GM12878 (cell line): Measurements from ENCODE around the gene CCDC136. TPM values are rescaled to one million over a fixed set of nuclear protein-coding genes. Genes with fewer than 3 reads are reported as not detected.

Source experiments
- ATAC-seq: fragments of 200-7000 bp; cut with Tn5 transposase; 3 replicates; pipeline ENCODE4 v1.9.1; 2020; ENCODE audit warnings: mild to moderate bottlenecking, moderate library complexity
- BruUV-seq: library from RNA; stranded (reverse); fragments of 400-500 nt; replicated peaks from 2 replicates; lab custom pipeline; 2021; lab: Mats Ljungman, UMichigan
- CTCF ChIA-PET: fragments of 300-600 bp; sonication (Branson Sonifier 250); formaldehyde crosslinking; extraction: SDS; loops from one replicate; lab custom pipeline; 2021; ENCODE audit warnings: inconsistent platforms; lab: Yijun Ruan, JAX
- POLR2A ChIA-PET: fragments of 350-600 bp; formaldehyde crosslinking; extraction: SDS; loops from one replicate; lab custom pipeline; 2021; ENCODE audit warnings: inconsistent platforms; lab: Charles Lee
- RAD21 ChIA-PET: fragments of 300-600 bp; sonication (Branson Sonifier 250); formaldehyde crosslinking; loops from one replicate; lab custom pipeline; 2023; ENCODE audit warnings: antibody characterized with exemption; ENCODE audit not compliant: unreplicated experiment; lab: Charles Lee
- SMC1A ChIA-PET: fragments of 300-600 bp; sonication (Branson Sonifier 250); formaldehyde crosslinking; loops from one replicate; lab custom pipeline; 2023; ENCODE audit not compliant: unreplicated experiment, uncharacterized antibody; lab: Charles Lee
- DNase-seq: peaks from one replicate; pipeline ENCODE4 v3.0.0-alpha.2; 2011; ENCODE audit warnings: low read depth, low spot score
- FAIRE-seq: peaks from 3 replicates; lab custom pipeline; 2011; peaks lifted over from hg19 to GRCh38; lab: Jason Lieb, UNC
- H2AFZ ChIP-seq: 2 replicates; pipeline ENCODE4 v1.6.0; 2011; ENCODE audit warnings: low read depth, low read length, control low read depth; ENCODE audit not compliant: control insufficient read depth
- H3K27ac ChIP-seq: 2 replicates; pipeline ENCODE4 v1.5.1; 2011; ENCODE audit warnings: control low read depth; ENCODE audit not compliant: control insufficient read depth, insufficient read depth
- H3K27me3 ChIP-seq, 2 experiments: replicated peaks in 1 of 2; 2 replicates each; pipeline versions ENCODE4 v1.6.0 to v1.6.1; 2011; ENCODE audit warnings: low read length in 1 of 2; ENCODE audit not compliant: control insufficient read depth in 2 of 2, insufficient read depth in 2 of 2
- H3K36me3 ChIP-seq, 2 experiments: 2 replicates each; pipeline ENCODE4 v1.5.1; 2011; ENCODE audit warnings: low read length in 1 of 2; ENCODE audit not compliant: control insufficient read depth in 2 of 2, insufficient read depth in 2 of 2
- H3K4me1 ChIP-seq: 2 replicates; pipeline ENCODE4 v1.6.1; 2011; ENCODE audit warnings: mild to moderate bottlenecking, low read length, moderate library complexity, mixed read lengths; ENCODE audit not compliant: control insufficient read depth, insufficient read depth
- H3K4me2 ChIP-seq: 2 replicates; pipeline ENCODE4 v1.6.0; 2011; ENCODE audit warnings: control low read depth; ENCODE audit not compliant: control insufficient read depth, insufficient read depth
- H3K4me3 ChIP-seq: fragments of 200-600 bp; sonication (generic); 2 replicates; pipeline ENCODE4 v1.5.1; 2016
- H3K79me2 ChIP-seq: 2 replicates; pipeline ENCODE4 v1.6.0; 2011; ENCODE audit warnings: low read length; ENCODE audit not compliant: control insufficient read depth, insufficient read depth
- H3K9ac ChIP-seq: 2 replicates; pipeline ENCODE4 v1.8.0; 2011; ENCODE audit warnings: low read length, control low read depth, mixed read lengths; ENCODE audit not compliant: control insufficient read depth, insufficient read depth
- H3K9me3 ChIP-seq: replicated peaks from 3 replicates; pipeline ENCODE4 v1.5.1; 2011; ENCODE audit warnings: mild to moderate bottlenecking, low read length; ENCODE audit not compliant: control insufficient read depth, insufficient read depth
- H4K20me1 ChIP-seq: 2 replicates; pipeline ENCODE4 v1.6.0; 2011; ENCODE audit not compliant: control insufficient read depth, insufficient read depth
- BMI1 ChIP-seq: fragments of 450-650 bp; IDR thresholded peaks from 2 replicates; pipeline ENCODE4 v1.6.1; 2016; ENCODE audit warnings: mild to moderate bottlenecking, moderate library complexity, borderline replicate concordance
- CBX3 ChIP-seq: fragments of 200-600 bp; sonication (generic); IDR thresholded peaks from 2 replicates; pipeline ENCODE4 v1.6.1; 2016; ENCODE audit warnings: low read depth, borderline replicate concordance
- CBX5 ChIP-seq: sonication (generic); IDR thresholded peaks from 2 replicates; pipeline ENCODE4 v1.6.1; 2016; ENCODE audit warnings: low read depth, moderate library complexity, mild to moderate bottlenecking, inconsistent platforms
- CEBPB ChIP-seq, 2 experiments: fragments of 150-350 bp in 1 of 2; IDR thresholded peaks; 2 replicates each; pipeline ENCODE4 v1.6.1; 2012 to 2014; ENCODE audit warnings: low read depth in 2 of 2, low read length in 2 of 2, borderline replicate concordance in 1 of 2, inconsistent platforms in 1 of 2
- FOXM1 ChIP-seq: IDR thresholded peaks from 2 replicates; pipeline ENCODE4 v1.6.1; 2012; ENCODE audit warnings: low read depth, mild to moderate bottlenecking, inconsistent platforms, low read length, moderate library complexity
- GABPA ChIP-seq: IDR thresholded peaks from 2 replicates; pipeline ENCODE4 v1.6.1; 2014; ENCODE audit warnings: antibody characterized with exemption, low read depth, mild to moderate bottlenecking, inconsistent platforms
- MXI1 ChIP-seq: fragments of 150-350 bp; IDR thresholded peaks from 2 replicates; pipeline ENCODE4 v1.6.1; 2011; ENCODE audit warnings: low read depth, mild to moderate bottlenecking, inconsistent platforms, low read length, improper control_type of control experiment
- NBN ChIP-seq: fragments of 450-650 bp; IDR thresholded peaks from 2 replicates; pipeline ENCODE4 v1.6.1; 2016
- POU2F2 ChIP-seq: IDR thresholded peaks from 3 replicates; pipeline ENCODE4 v1.6.1; 2011; ENCODE audit warnings: low read depth, mild to moderate bottlenecking, low read length, borderline replicate concordance
- RELA ChIP-seq: fragments of 450-650 bp; IDR thresholded peaks from 2 replicates; pipeline ENCODE4 v1.8.0; 2014; ENCODE audit warnings: borderline replicate concordance; ENCODE audit not compliant: partially characterized antibody
- RUNX3 ChIP-seq: IDR thresholded peaks from 2 replicates; pipeline ENCODE4 v1.6.1; 2012; ENCODE audit warnings: low read length, inconsistent platforms
- SMAD5 ChIP-seq: IDR thresholded peaks from 2 replicates; pipeline ENCODE4 v1.6.1; 2016; ENCODE audit warnings: antibody characterized with exemption, low read depth
- TCF12 ChIP-seq: IDR thresholded peaks from 2 replicates; pipeline ENCODE4 v1.6.1; 2011; ENCODE audit warnings: low read depth, mild to moderate bottlenecking, low read length
- WRNIP1 ChIP-seq: IDR thresholded peaks from 2 replicates; pipeline ENCODE4 v1.6.1; 2011; ENCODE audit warnings: low read depth, low read length, improper control_type of control experiment, borderline replicate concordance
- WGBS: methylation state at CpG from one replicate; pipeline ENCODE4 v1.1.6; 2016; ENCODE audit warnings: low lambda C conversion rate; ENCODE audit not compliant: insufficient replicate concordance, insufficient coverage; ENCODE audit errors: missing lambda C conversion rate; 5-methylcytosine and 5-hydroxymethylcytosine counted together
- in situ Hi-C: fragments of 300-500 bp; cut with MboI; formaldehyde crosslinking; loops from 9 replicates; pipeline ENCODE4 v1.14.3; 2018; ENCODE audit warnings: mixed read lengths
- intact Hi-C: fragments of 100-400 bp; cut with micrococcal nuclease; formaldehyde crosslinking; loops from one replicate; pipeline ENCODE4 v1.14.2; 2022; ENCODE audit not compliant: unreplicated experiment
- polyA plus RNA-seq, 11 experiments: library from polyadenylated mRNA; depleted of rRNA in 4 of 11; unstranded in 6 of 11; stranded (reverse) in 5 of 11; fragments of >200 nt; fragmentation: Nextera tagmentation in 4 of 11; fragmentation: Illumina TruSeq in 1 of 11; extraction: Ambion mirVana in 4 of 11; extraction: Trizol in 1 of 11; gene quantifications; 1 replicate in 1 of 11; 2 replicates in 10 of 11; pipeline versions ENCODE4 v1.2.1 to v1.2.3, GENCODE V29; 2011 to 2016; ENCODE audit warnings: inconsistent platforms in 2 of 11, missing spikeins in 2 of 11, low read depth in 1 of 11
- total RNA-seq, 4 experiments: library from RNA; depleted of rRNA in 3 of 4; stranded (reverse); fragments of >200 nt in 3 of 4; fragmentation: Illumina TruSeq in 1 of 4; extraction: Trizol in 1 of 4; gene quantifications; 2 replicates each; pipeline versions ENCODE4 v1.2.1 to v1.2.3, GENCODE V29; 2013 to 2021
- TF ChIP-seq, protein P1 (sequence below): IDR thresholded peaks from 2 replicates; pipeline ENCODE4 v1.6.1; 2011; ENCODE audit warnings: low read depth, mild to moderate bottlenecking, low read length, moderate library complexity, borderline replicate concordance; ENCODE audit errors: extremely low read depth

The CCDC136 gene
- total and polyA plus RNA-seq, 10 of the 15 experiments (the other 5 are each of a cell fraction or from before 2014, with no cell fraction given), result 0.32 to 4.8 (median 1.5) TPM

DNA sequence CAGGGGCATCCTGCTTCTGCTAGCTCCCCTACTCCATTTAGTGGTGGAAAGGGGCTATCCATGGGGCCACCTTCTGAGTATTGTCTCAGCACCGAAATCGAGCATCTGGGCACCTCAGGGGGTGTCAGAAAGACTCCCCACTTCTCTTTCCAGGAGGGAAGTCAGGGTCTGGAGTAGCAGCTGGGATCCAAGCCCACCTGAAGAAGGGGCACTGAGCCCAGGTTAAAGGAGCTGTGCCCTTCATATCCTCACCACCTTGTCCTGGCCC lies 41.0 kb downstream of the CCDC136 start:
- SMC1A ChIA-PET, result no interaction called here
- Histone ChIP-seq H3K79me2 (no peaks in the 10 kb centered on the region), H4K20me1 (no peaks in the 10 kb centered on the region)
- TF ChIP-seq, protein P1, sequence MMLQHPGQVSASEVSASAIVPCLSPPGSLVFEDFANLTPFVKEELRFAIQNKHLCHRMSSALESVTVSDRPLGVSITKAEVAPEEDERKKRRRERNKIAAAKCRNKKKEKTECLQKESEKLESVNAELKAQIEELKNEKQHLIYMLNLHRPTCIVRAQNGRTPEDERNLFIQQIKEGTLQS, result no peak
- no peak for TF ChIP-seq NBN
- TF ChIP-seq SMAD5, result no peak
- TF ChIP-seq BMI1, result no peak
- TF ChIP-seq CBX3, result no peak
- no peak for TF ChIP-seq CBX5
- TF ChIP-seq TCF12, result no peak
- no peak for TF ChIP-seq RUNX3
- TF ChIP-seq RELA, result no peak
- no peak for TF ChIP-seq POU2F2
- no peak for TF ChIP-seq GABPA
- TF ChIP-seq CEBPB (IDR thresholded peaks at IDR 0.05; ENCODE audit: borderline replicate concordance in 1 of 2, low read depth in 2 of 2, low read length in 2 of 2), result no peak
- no peak for TF ChIP-seq MXI1
- TF ChIP-seq FOXM1, result no peak
- TF ChIP-seq WRNIP1, result no peak
- TF ChIP-seq, all 136 proteins: peak for 0
- WGBS, result 10% methylated on average over 2 of the region's 2 CpGs
- H2AFZ ChIP-seq, result no peak overlapping the region
- ChIA-PET CTCF (interaction anchor here (0.7 kb wide), 1 partner anchor 9 kb away, joined by 3 read pairs; no protein-coding TSS in a partner anchor), RAD21 (interaction anchor here (1.0 to 1.4 kb wide), 2 partner anchors 51 to 381 kb away, joined by 4 read pairs; no protein-coding TSS in a partner anchor), POLR2A (no interaction called here)
- no peak overlapping the region for H3K4me2 ChIP-seq
- intact Hi-C loops, result no loop called here
- FAIRE-seq (no peak), ATAC-seq (no peak), DNase-seq (no peak)
- H3K4me3 ChIP-seq, result no peak overlapping the region
- no TSS peak for BruUV-seq
- no peaks in the 10 kb centered on the region for H3K36me3 ChIP-seq
- H3K4me1 ChIP-seq, result peaks cover 8% of the 10 kb centered on the region
- in situ Hi-C loops, result no loop called here
- no peak overlapping the region for H3K9ac ChIP-seq
- peaks cover 11 to 13% of the 10 kb centered on the region in 2 experiments for H3K27me3 ChIP-seq
- no peaks in the 10 kb centered on the region for H3K9me3 ChIP-seq
- H3K27ac ChIP-seq, result no peak overlapping the region
